Right lobe of liver (tissue), 6 donors: Measurements from ENCODE around the gene ZNF513. TPM values are rescaled to one million over a fixed set of nuclear protein-coding genes. Genes with fewer than 3 reads are reported as not detected.
A peak's percentile ranks its signal among the peaks of the same experiment; 100 is the strongest.

ENCODE experiments used
- ATAC-seq, 4 donors: fragments of 200-7000 bp; cut with Tn5 transposase; one replicate each; pipeline ENCODE4 v1.9.1; 2020; ENCODE audit warnings: mild to moderate bottlenecking in 4 of 4, moderate library complexity in 4 of 4
- DNase-seq, 3 donors: peaks; one replicate each; pipeline ENCODE4 v3.0.0-alpha.2; 2020
- H3K27ac ChIP-seq, 3 donors: fragments of 200-600 bp; one replicate each; pipeline ENCODE4 v1.8.0; 2022
- H3K27me3 ChIP-seq, 2 donors: fragments of 200-600 bp; one replicate each; pipeline ENCODE4 v1.8.0; 2022
- H3K36me3 ChIP-seq, 4 donors: fragments of 200-600 bp; sonication (generic) in 1 of 4; one replicate each; pipeline versions ENCODE4 v1.5.1 to v1.8.0; 2017 to 2022; ENCODE audit warnings: control low read depth in 1 of 4
- H3K4me1 ChIP-seq, 4 donors: fragments of 200-600 bp; sonication (generic) in 1 of 4; one replicate each; pipeline versions ENCODE4 v1.5.1 to v1.8.0; 2017 to 2022; ENCODE audit warnings: control low read depth in 1 of 4
- H3K4me3 ChIP-seq, 3 donors: fragments of 200-600 bp; one replicate each; pipeline ENCODE4 v1.8.0; 2022
- H3K9me3 ChIP-seq, 4 donors: fragments of 200-600 bp; sonication (generic) in 1 of 4; one replicate each; pipeline versions ENCODE4 v1.5.1 to v1.8.0; 2017 to 2022; ENCODE audit warnings: control low read depth in 1 of 4
- POLR2A ChIP-seq: fragments of 450-650 bp; IDR thresholded peaks from one replicate; pipeline ENCODE4 v1.6.1; 2017; ENCODE audit warnings: antibody characterized with exemption, mild to moderate bottlenecking
- WGBS: methylation state at CpG from one replicate; pipeline ENCODE4 v1.1.6; 2018; ENCODE audit warnings: low coverage, low lambda C conversion rate; ENCODE audit not compliant: insufficient coverage; ENCODE audit errors: missing lambda C conversion rate; 5-methylcytosine and 5-hydroxymethylcytosine counted together
- intact Hi-C, 2 donors: fragments of 100-400 bp; cut with DNase I; formaldehyde crosslinking; loops; one replicate each; pipeline versions ENCODE4 v1.11.2 to v1.14.1; 2022
- total RNA-seq, 6 experiments: library from RNA; depleted of rRNA in 2 of 6; stranded (reverse); fragments of >200 nt in 2 of 6; fragmentation: NEBNext Ultra II Directional in 3 of 6; extraction: Animal tissue kit (Norgen Biotek cat#: 25700) in 3 of 6; gene quantifications; one replicate each; pipeline versions ENCODE4 v1.1.0 to v1.2.4, GENCODE V29; 2016 to 2023
- TF ChIP-seq, protein P1 (sequence below), 4 donors: fragments of 200-600 bp in 3 of 4; fragments of 450-650 bp in 1 of 4; IDR thresholded peaks; one replicate each; pipeline versions ENCODE4 v1.5.1 to v1.8.0; 2016 to 2022; ENCODE audit warnings: antibody characterized with exemption in 4 of 4, mild to moderate bottlenecking in 2 of 4
- donor health status: DM: no; HTN: yes; CAD: no.
- donor health status: DM: no; HTN: no; CAD: no.
- donor health status: DM: no; HTN: no; CAD: no.
- donor health status: DM: no; HTN: yes; CAD: no.
- donor health status: DM: no; HTN: yes; CAD: no.

Gene ZNF513
- total RNA-seq, 6 experiments from 2014 or later = 6.0 to 14.7 (median 9.8) TPM

DNA sequence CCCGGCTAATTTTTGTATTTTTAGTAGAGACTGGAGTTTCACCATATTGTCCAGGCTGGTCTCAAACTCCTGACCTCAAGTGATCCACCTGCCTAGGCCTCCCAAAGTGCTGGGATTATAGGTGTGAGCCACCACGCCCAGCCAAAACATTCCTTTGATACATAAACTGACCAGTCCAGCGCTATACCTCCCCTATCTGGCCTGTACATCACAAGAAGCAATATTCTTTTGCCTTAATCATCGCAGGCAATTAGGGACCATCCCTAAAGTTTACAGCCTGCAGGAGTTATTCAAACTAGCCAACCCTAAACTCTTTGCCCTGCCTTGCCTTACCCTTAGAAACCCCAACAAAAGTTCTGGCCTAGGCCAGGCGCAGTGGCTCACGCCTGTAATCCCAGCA, 35.6 kb upstream of the ZNF513 start:
- H3K4me3 ChIP-seq = no peak overlapping the region
- no peaks in the 10 kb centered on the region for H3K27me3 ChIP-seq
- no peaks in the 10 kb centered on the region for H3K9me3 ChIP-seq
- ATAC-seq (no peak), DNase-seq (no peak)
- no peaks in the 10 kb centered on the region for H3K36me3 ChIP-seq
- intact Hi-C loops = no loop called here
- no peaks in the 10 kb centered on the region for H3K4me1 ChIP-seq
- WGBS = 95% methylated on average over 4 of the region's 6 CpGs
- no peak overlapping the region for H3K27ac ChIP-seq
- TF ChIP-seq, protein P1, sequence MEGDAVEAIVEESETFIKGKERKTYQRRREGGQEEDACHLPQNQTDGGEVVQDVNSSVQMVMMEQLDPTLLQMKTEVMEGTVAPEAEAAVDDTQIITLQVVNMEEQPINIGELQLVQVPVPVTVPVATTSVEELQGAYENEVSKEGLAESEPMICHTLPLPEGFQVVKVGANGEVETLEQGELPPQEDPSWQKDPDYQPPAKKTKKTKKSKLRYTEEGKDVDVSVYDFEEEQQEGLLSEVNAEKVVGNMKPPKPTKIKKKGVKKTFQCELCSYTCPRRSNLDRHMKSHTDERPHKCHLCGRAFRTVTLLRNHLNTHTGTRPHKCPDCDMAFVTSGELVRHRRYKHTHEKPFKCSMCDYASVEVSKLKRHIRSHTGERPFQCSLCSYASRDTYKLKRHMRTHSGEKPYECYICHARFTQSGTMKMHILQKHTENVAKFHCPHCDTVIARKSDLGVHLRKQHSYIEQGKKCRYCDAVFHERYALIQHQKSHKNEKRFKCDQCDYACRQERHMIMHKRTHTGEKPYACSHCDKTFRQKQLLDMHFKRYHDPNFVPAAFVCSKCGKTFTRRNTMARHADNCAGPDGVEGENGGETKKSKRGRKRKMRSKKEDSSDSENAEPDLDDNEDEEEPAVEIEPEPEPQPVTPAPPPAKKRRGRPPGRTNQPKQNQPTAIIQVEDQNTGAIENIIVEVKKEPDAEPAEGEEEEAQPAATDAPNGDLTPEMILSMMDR (IDR thresholded peaks at IDR 0.05) = no peak
- TF ChIP-seq POLR2A = no peak

DNA sequence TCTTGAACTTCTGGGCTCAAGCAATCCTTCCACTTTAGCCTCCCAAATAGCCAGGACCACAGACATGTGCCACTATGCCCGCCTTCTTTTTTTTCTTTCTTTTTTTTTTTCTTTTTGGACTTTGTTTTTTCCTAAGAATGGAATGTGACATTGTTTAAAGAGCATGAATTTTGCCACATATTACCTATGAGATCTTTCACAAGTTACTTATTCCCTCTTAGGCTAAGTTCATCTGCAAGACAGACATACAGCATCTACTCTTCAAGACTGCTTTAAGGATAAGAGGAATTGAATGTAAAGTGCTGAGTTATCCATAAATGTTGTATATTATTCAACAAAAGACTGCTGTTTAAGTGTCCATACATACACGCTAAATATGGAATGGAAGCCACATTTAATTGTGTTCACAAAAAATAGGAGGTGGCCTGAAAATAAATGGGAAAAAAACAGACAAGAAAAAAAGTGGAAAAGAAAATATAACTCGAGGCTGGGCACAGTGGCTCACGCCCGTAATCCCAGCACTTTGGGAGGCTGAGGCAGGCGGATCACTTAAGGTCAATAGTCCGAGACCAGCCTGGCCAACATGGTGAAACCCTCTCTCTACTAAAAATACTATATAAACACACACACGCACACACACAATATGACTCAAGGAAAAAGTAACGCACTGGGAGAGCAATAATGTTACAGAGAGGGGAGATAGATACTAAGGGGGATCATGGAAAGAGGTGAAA, 32.1 kb upstream of the ZNF513 start:
- 81% methylated on average over 9 of the region's 9 CpGs for WGBS
- Histone ChIP-seq H3K9me3 (no peaks in the 10 kb centered on the region), H3K4me1 (peaks cover 0 to 16% (median 2%) of the 10 kb centered on the region in 4 donors), H3K36me3 (no peaks in the 10 kb centered on the region), H3K4me3 (no peak overlapping the region), H3K27me3 (no peaks in the 10 kb centered on the region), H3K27ac (no peak overlapping the region)
- intact Hi-C loops = no loop called here
- no peak for DNase-seq
- TF ChIP-seq, protein P1 (IDR thresholded peaks at IDR 0.05) = no peak
- TF ChIP-seq POLR2A = no peak
- ATAC-seq = no peak

DNA sequence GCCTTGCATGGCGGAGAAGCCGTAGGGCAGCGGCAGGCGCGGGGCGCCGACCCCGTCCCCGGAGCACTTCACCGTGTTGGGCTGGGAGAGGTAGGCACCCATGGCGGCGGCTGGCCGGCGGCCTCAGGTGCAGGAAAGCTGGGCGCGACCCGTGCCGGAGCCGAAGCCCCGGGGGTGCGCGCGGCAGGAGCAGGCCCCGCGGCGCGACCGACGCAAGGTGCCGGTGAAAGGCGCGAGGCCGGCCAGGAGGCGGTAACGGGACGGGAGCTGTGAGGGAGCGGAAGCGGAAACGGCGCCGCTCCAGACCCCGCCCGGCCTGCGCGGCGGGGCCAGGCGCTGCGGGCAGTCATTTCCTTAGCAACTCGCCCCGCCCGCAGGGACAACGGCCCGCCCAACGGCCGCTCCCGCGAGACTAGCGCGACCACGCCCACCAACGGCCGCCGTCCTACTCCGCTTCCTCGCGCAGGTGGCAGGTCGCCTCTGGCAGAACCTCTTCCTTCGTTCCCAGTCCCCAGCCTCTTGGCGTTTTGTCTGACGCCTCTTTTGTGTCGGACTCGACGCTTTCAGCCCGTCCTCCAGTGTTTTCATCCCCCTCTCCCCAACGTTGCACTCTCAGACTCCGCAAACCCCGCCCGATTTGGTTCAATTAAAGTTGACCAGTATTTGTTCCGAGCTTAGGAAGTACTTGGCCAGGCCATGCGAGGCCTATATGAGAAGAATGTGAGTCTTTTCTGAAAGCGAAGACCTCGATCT, 29.0 kb upstream of the ZNF513 start, which contains the start of gene PPM1G:
Gene PPM1G, minus strand, starts transcription at position 271 of the 753 bp plus-strand sequence. Its CDS starts 169 bp downstream, at position 102.
- Histone ChIP-seq H3K27me3 (no peaks in the 10 kb centered on the region), H3K27ac (peak within 1 kb of the TSS; percentile 36 to 80 (median 62)), H3K9me3 (no peaks in the 10 kb centered on the region), H3K36me3 (no peaks in the 10 kb centered on the region), H3K4me3 (peak within 1 kb of the TSS; percentile 95 to 100 (median 98)), H3K4me1 (peaks cover 0 to 20% (median 3%) of the 10 kb centered on the region in 4 donors)
- DNase-seq (peak; percentile 98), ATAC-seq (peak; percentile 99 to 100 (median 99))
- intact Hi-C loops = no loop called here
- WGBS = under 1% methylated on average over 26 of the region's 82 CpGs
- peak; percentile 60 for TF ChIP-seq POLR2A
- TF ChIP-seq, protein P1 (IDR thresholded peaks at IDR 0.05) = no peak

GRCh38 chr2:27408601-27409320, 28.2 kb upstream of the ZNF513 start:
- 0% methylated on average over 12 of the region's 33 CpGs for WGBS
- H3K36me3 ChIP-seq = no peaks in the 10 kb centered on the region
- TF ChIP-seq POLR2A = no peak
- TF ChIP-seq, protein P1 (IDR thresholded peaks at IDR 0.05) = no peak
- H3K27ac ChIP-seq = peak overlapping the region; percentile 36 to 80 (median 62)
- H3K4me3 ChIP-seq = peak overlapping the region; percentile 95 to 100 (median 98)
- H3K9me3 ChIP-seq = no peaks in the 10 kb centered on the region
- ATAC-seq = peak; percentile 20 to 44 (median 35)
- DNase-seq = no peak
- intact Hi-C loops = no loop called here
- no peaks in the 10 kb centered on the region for H3K27me3 ChIP-seq
- peaks cover 0 to 20% (median 3%) of the 10 kb centered on the region in 4 donors for H3K4me1 ChIP-seq
